ENCODE results near the gene MED4.

- TF ChIP-seq, protein P1, sequence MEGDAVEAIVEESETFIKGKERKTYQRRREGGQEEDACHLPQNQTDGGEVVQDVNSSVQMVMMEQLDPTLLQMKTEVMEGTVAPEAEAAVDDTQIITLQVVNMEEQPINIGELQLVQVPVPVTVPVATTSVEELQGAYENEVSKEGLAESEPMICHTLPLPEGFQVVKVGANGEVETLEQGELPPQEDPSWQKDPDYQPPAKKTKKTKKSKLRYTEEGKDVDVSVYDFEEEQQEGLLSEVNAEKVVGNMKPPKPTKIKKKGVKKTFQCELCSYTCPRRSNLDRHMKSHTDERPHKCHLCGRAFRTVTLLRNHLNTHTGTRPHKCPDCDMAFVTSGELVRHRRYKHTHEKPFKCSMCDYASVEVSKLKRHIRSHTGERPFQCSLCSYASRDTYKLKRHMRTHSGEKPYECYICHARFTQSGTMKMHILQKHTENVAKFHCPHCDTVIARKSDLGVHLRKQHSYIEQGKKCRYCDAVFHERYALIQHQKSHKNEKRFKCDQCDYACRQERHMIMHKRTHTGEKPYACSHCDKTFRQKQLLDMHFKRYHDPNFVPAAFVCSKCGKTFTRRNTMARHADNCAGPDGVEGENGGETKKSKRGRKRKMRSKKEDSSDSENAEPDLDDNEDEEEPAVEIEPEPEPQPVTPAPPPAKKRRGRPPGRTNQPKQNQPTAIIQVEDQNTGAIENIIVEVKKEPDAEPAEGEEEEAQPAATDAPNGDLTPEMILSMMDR (IDR thresholded peaks at IDR 0.05; ENCODE audit: low read length), result no peak
- no peak for TF ChIP-seq EZH2phosphoT487 (IDR thresholded peaks at IDR 0.05; ENCODE audit: low read length)
These were observed 512 bp downstream of the MED4 start for GRCh38 chr13:48094404-48094780.

Data from MM.1S (cell line).